ENCODE results near the gene BCL11B. TPM values are rescaled to one million over a fixed set of nuclear protein-coding genes. Genes with fewer than 3 reads are reported as not detected.
A peak's percentile ranks its signal among the peaks of the same experiment; 100 is the strongest.

BCL11B gene
- total RNA-seq, 2 experiments from 2014 or later = 62.1 to 66.2 TPM

DNA sequence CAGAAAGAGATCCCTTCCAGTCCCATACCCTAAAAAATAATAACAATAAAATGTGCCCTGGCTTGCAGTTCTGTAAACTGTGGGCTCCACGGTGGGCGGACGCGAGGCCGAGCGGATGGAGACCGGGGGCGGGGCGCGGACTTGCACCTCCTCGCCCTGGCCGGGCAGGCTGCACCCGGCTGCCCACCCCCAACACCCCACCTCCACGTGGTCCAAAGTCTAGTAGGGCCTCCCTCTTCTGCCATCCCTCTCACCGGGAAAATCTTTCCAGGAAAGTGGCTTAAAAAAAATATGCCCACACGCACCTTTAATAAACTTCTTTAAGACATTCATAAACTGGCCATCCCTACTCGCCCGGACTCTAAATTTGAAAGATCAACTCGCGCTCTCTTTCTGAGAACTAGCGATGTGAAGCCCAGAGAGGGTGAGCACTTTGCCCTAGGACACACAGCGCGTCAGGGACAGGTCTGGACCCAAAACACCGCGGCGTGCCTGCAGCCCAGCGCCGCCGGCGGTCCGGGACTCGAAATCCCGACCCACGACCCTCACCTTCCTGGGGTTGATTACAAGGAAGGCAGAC lies 1.9 kb upstream of the BCL11B start:
- no peak for ATAC-seq
- POLR2A ChIA-PET = interaction anchor here (0.6 kb wide), 1 partner anchor 1136 kb away, joined by 3 read pairs; no protein-coding TSS in a partner anchor
- CTCF ChIA-PET = no interaction called here
- peak overlapping the region; percentile 87 for H3K4me3 Mint-ChIP-seq
- peaks cover 42% of the 10 kb centered on the region for H3K4me1 Mint-ChIP-seq
- intact Hi-C loops (cut with DNase I, micrococcal nuclease) = loop anchor here (1.0 to 10.0 kb wide), 16 partner anchors 141 to 1865 kb away; partner anchors contain the start of gene EVL (in 1 of the 2)
- no peaks in the 10 kb centered on the region for H3K9me3 Mint-ChIP-seq (ENCODE audit: low read depth)
- H3K27me3 Mint-ChIP-seq = peaks cover 2% of the 10 kb centered on the region
- H3K27ac Mint-ChIP-seq = peak overlapping the region; percentile 84
- DNase-seq = peak; percentile 71
- H3K36me3 Mint-ChIP-seq (ENCODE audit: low read depth) = peaks cover 14% of the 10 kb centered on the region

DNA sequence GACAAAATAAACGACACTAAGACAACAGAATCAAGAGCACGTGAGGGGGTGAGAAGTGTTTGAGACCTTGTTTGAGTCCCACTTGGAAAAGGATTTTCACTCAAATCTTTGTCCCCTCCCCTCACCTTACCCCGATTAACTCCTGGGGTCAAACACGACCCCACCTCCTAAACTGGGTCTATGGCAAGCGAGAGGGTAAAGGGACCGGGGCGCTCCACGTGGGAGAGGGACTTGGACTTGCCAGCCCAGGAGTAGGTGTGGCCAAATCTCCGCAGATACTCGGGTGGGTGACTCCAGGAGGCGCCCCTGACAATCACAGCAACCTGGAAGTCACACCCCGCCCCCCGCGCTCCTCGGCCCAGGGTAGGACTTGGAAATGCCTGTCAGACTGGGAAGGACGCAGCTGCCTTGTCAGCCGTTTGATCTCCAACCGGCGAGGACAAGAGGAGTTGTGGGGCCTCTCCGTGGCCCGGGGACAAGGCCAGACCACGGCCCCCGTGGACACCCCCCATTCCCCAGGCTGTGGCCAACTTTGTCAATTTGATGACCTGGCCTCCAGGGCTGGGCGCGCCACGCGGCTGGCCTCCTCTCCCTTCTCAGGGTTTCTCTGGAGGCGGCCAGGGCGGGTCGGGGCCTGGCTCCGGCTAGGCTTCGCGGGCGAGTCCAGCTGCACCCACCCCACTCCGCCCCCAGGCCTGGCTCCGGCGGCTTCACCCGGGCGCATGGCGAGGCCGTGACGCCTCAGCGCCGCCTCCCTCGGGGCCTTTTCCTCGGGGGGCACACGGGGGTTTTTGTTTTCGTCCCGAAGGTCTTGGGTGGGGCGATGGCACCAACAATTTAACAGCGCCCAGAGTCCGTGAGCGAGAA lies 1.1 kb upstream of the BCL11B start:
- peaks cover 38% of the 10 kb centered on the region for H3K4me1 Mint-ChIP-seq
- peak overlapping the region; percentile 87 for H3K4me3 Mint-ChIP-seq
- DNase-seq (peak; percentile 79), ATAC-seq (peak; percentile 4)
- H3K27me3 Mint-ChIP-seq = peaks cover 2% of the 10 kb centered on the region
- intact Hi-C loops (cut with DNase I, micrococcal nuclease) = loop anchor here (1.0 to 10.0 kb wide), 17 partner anchors 144 to 1864 kb away; partner anchors contain the start of genes CCNK (in 1 of the 2) and EVL (in 1 of the 2)
- H3K36me3 Mint-ChIP-seq (ENCODE audit: low read depth) = peaks cover 21% of the 10 kb centered on the region
- CTCF ChIA-PET = interaction anchor here (0.7 to 1.4 kb wide), 4 partner anchors 13 to 37 kb away, joined by 4 to 5 read pairs (median 4); no protein-coding TSS in a partner anchor
- peak overlapping the region; percentile 98 for H3K27ac Mint-ChIP-seq
- H3K9me3 Mint-ChIP-seq (ENCODE audit: low read depth) = no peaks in the 10 kb centered on the region
- POLR2A ChIA-PET = interaction anchor here (0.6 to 1.5 kb wide), 4 partner anchors 11 to 1137 kb away, joined by 3 to 20 read pairs (median 4); no protein-coding TSS in a partner anchor

DNA sequence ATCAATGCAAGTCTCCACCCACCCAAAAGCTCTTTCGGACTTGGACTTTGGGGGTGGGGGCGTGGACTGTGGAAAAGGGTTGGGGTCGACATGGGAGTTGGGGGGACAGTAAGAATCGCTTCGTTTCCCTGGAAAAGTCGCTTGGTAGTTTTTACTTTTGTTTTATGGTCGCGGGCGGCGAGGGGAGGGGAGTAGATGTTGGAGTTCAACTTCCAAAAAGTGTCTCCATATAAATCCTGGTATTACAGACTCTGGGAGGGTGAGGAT lies 568 bp upstream of the BCL11B start:
- CTCF ChIA-PET = interaction anchor here (0.7 to 1.4 kb wide), 5 partner anchors 10 to 36 kb away, joined by 3 to 5 read pairs (median 4); no protein-coding TSS in a partner anchor

DNA sequence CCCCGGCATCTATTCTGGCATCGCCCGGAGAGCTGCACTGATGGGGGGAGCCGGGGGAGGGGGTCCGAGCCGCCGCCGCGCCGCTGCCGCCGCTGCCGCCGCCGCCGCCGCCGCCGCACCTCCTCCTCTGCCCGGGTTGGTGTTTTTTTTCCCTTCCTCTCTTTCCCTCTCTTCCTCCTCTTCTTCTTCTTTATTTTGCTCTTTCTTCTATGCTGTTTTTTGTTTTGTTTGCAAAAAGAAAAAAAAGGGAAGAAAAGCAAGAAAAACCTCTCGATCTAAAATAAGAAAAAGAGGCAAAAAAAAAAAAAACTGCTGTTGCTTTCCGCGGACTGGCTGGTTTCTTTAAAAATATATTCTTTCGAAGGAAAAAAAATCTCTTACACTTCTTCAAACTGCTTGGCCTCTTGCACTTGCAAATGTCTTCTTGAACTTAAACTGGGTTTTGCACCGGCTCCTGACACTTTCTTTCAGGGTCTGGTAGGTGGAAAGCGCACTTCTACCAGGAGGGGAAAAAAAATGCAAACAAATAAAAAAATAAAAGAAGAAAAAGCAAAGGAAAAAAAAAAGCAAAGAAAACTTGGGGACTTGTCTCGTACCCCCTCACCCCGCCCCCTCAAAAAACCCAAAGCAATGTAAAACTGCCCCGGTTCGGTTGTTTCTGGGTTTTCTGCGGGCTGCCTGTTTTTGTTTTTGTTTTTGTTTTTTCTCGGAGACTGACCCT lies 616 bp downstream of the BCL11B start:
- POLR2A ChIA-PET = interaction anchor here (0.6 to 1.6 kb wide), 10 partner anchors 10 to 1547 kb away, joined by 3 to 20 read pairs (median 3); no protein-coding TSS in a partner anchor
- ATAC-seq = no peak
- peaks cover 37% of the 10 kb centered on the region for H3K36me3 Mint-ChIP-seq (ENCODE audit: low read depth)
- H3K9me3 Mint-ChIP-seq (ENCODE audit: low read depth) = no peaks in the 10 kb centered on the region
- peak overlapping the region; percentile 87 for H3K4me3 Mint-ChIP-seq
- H3K27me3 Mint-ChIP-seq = peaks cover 2% of the 10 kb centered on the region
- H3K27ac Mint-ChIP-seq = peak overlapping the region; percentile 98
- intact Hi-C loops (cut with DNase I, micrococcal nuclease) = loop anchor here (5.0 to 10.0 kb wide), 9 partner anchors 146 to 1649 kb away; partner anchors contain the start of gene EVL (in 1 of the 2)
- no peak for DNase-seq
- CTCF ChIA-PET = interaction anchor here (0.6 to 1.4 kb wide), 8 partner anchors 11 to 1489 kb away, joined by 3 to 5 read pairs (median 3); no protein-coding TSS in a partner anchor
- H3K4me1 Mint-ChIP-seq = peaks cover 30% of the 10 kb centered on the region

More for the DNA sequence above, 568 bp upstream of the BCL11B start:
- no peak for ATAC-seq
- peaks cover 27% of the 10 kb centered on the region for H3K36me3 Mint-ChIP-seq (ENCODE audit: low read depth)
- no peaks in the 10 kb centered on the region for H3K9me3 Mint-ChIP-seq (ENCODE audit: low read depth)
- peaks cover 2% of the 10 kb centered on the region for H3K27me3 Mint-ChIP-seq
- H3K4me1 Mint-ChIP-seq = peaks cover 36% of the 10 kb centered on the region
- peak overlapping the region; percentile 87 for H3K4me3 Mint-ChIP-seq
- POLR2A ChIA-PET = interaction anchor here (0.6 to 1.6 kb wide), 11 partner anchors 11 to 1548 kb away, joined by 3 to 20 read pairs (median 3); no protein-coding TSS in a partner anchor
- no peak for DNase-seq
- intact Hi-C loops (cut with DNase I, micrococcal nuclease) = loop anchor here (1.0 to 10.0 kb wide), 17 partner anchors 145 to 1864 kb away; partner anchors contain the start of genes CCNK (in 1 of the 2) and EVL (in 1 of the 2)
- peak overlapping the region; percentile 98 for H3K27ac Mint-ChIP-seq

DNA sequence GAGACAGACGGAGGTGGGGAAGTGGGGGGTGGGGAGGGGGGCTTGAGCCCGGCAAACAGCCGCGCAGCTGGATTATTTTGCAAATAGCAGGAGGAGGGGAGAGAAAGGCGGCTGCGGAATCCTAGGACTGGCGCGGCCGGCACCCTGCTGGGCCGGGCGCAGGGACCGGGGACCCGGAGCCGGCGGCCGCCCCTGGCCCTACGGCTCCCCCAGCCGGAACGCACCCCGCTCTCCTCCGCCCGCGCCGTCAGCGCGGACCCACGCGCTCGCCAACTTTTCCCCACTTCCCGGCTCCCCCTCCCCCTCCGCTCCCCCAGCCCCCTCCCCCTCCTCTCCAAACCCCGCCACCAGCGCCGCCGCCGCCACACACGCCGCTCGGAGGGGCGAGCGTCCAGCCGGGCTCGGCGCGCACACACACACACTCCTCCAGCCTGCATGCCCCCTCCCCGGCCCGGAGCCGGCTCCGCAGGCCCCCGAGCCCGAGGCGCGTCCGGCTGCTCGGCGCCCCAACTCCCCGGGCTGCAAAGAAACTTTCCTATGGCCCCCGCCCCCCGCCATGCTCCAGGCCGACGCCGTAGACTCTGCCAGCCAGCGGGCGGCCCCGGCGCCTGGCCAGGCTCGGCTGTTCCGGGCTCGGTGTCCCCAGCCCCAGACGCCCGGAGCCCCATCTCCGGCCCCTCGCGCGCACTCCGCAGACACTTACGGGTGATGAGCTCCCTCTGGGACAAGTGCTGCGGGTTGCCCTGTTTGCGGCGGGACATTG lies 1.4 kb downstream of the BCL11B start:
- peak; percentile 68 for DNase-seq
- H3K36me3 Mint-ChIP-seq (ENCODE audit: low read depth) = peaks cover 44% of the 10 kb centered on the region

DNA sequence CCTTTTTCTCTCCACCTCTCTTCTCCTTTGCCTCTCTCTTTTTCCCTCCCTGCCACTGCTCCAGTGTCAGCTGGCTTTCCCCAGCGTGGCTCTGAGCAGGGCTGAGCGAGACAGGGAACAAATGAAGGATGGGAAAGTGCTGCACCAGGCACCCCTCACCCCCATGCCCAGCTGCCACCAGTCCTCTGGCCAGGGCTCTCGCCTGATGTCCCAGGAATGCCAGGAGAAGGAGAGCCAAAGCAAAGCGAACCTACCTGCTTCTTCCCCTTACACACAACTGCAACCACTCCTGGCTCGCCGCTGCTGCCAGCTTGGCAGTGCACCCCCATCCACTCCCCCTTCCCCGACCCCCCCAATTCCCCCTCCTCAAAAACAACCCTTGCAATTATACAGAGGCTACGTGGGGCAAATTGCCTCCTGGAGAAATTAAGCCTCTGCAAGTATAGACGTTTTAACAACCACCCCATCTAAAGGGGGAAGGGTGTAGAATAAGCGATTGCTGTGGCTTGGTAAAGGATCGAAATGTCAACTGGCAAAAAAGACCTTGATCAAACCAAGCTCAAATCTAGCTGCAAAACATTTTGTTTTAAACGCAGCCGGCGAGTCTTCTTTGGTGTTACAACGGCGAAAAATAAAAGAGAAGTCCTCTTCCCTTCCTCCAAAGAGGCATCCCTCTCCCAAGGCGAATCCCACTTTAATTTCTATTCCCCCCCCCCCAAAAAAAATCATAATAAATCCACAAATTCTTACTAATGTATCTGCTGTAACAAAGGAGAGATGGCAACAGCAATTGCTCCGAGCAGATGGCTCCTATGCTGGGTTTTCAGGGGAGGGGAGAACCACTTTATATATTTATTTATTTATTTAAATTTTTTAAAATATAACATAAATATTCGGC lies 2.9 kb downstream of the BCL11B start:
- ChIA-PET CTCF (interaction anchor here (0.6 to 5.5 kb wide), 11 partner anchors 15 to 1291 kb away, joined by 3 to 32 read pairs (median 5); no protein-coding TSS in a partner anchor), POLR2A (interaction anchor here (0.6 to 1.5 kb wide), 12 partner anchors 8 to 212 kb away, joined by 3 to 8 read pairs (median 4); partner anchors contain the start of gene SETD3)
- peak; percentile 46 for DNase-seq
- H3K9me3 Mint-ChIP-seq (ENCODE audit: low read depth) = no peaks in the 10 kb centered on the region
- peaks cover 24% of the 10 kb centered on the region for H3K4me1 Mint-ChIP-seq
- H3K27me3 Mint-ChIP-seq = no peaks in the 10 kb centered on the region
- peaks cover 56% of the 10 kb centered on the region for H3K36me3 Mint-ChIP-seq (ENCODE audit: low read depth)
- no peak for ATAC-seq
- peak overlapping the region; percentile 87 for H3K4me3 Mint-ChIP-seq
- intact Hi-C loops (cut with DNase I, micrococcal nuclease) = loop anchor here (5.0 to 10.0 kb wide), 4 partner anchors 37 to 1964 kb away; no protein-coding TSS in a partner anchor
- peak overlapping the region; percentile 99 for H3K27ac Mint-ChIP-seq

More for the DNA sequence above, 1.4 kb downstream of the BCL11B start:
- Mint-ChIP-seq H3K4me3 (peak overlapping the region; percentile 87), H3K9me3 (ENCODE audit: low read depth) (no peaks in the 10 kb centered on the region), H3K27me3 (peaks cover 2% of the 10 kb centered on the region), H3K4me1 (peaks cover 28% of the 10 kb centered on the region), H3K27ac (peak overlapping the region; percentile 100)
- CTCF ChIA-PET = interaction anchor here (0.5 kb wide), 2 partner anchors 41 to 1035 kb away, joined by 3 read pairs; no protein-coding TSS in a partner anchor
- POLR2A ChIA-PET = interaction anchor here (0.7 to 1.6 kb wide), 2 partner anchors 85 to 1293 kb away, joined by 3 read pairs; no protein-coding TSS in a partner anchor
- intact Hi-C loops (cut with DNase I, micrococcal nuclease) = loop anchor here (5.0 to 10.0 kb wide), 9 partner anchors 147 to 1648 kb away; partner anchors contain the start of gene EVL (in 1 of the 2)
- ATAC-seq = no peak

DNA sequence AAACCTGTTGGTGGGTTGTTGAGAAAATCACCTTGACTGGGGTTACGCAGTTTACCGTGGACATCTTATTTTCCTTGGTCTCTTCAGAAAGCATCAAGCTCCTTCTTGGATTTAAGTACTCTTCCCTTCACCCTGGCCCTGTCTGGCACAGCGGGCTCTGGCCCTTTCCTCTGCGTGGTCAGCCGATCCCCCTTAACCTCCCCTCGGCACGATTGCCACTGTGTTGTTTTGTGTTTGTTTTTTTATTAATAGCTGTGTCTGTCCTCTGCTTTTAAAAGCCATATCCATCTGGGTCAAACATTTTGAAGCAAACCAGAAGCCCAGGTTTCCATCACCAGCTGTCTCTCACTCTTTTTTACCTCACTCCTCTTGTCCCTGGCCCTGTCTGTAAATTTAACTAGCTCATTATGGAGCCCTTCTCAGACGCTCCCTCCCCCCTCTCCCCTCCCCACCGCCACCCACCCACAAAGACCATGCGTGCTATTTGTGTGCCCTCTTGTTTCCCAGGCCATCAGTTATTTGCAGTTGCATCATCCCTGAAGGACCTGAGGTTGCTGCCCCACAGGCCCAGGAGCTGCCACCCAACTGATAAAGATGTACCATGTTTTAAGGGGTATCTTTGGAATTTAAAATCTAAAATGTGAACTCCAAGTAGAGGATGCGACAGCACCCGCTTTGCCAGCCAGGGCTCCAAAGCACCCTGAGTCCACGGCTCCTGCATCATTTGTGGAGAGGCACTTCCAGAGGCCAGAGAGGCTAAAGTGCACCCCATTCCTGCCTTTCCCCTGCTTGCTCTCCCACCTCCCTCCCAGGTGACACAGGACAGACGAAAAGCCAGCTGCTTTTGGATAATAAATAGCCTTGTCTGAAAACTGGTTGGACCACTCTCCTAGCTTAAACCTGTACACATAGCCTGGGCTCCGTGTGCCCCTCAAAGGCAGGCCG lies 3.9 kb downstream of the BCL11B start:
- Mint-ChIP-seq H3K4me3 (peak overlapping the region; percentile 87), H3K36me3 (ENCODE audit: low read depth) (peaks cover 65% of the 10 kb centered on the region), H3K9me3 (ENCODE audit: low read depth) (no peaks in the 10 kb centered on the region), H3K27me3 (no peaks in the 10 kb centered on the region), H3K4me1 (peaks cover 31% of the 10 kb centered on the region), H3K27ac (peak overlapping the region; percentile 99)
- DNase-seq = peak; percentile 81
- ChIA-PET POLR2A (interaction anchor here (0.5 to 1.5 kb wide), 11 partner anchors 7 to 1434 kb away, joined by 3 to 7 read pairs (median 4); no protein-coding TSS in a partner anchor), CTCF (interaction anchor here (0.6 to 5.5 kb wide), 28 partner anchors 9 to 1290 kb away, joined by 3 to 32 read pairs (median 4); no protein-coding TSS in a partner anchor)
- intact Hi-C loops (cut with DNase I, micrococcal nuclease) = loop anchor here (1.0 to 10.0 kb wide), 10 partner anchors 9 to 1963 kb away; no protein-coding TSS in a partner anchor
- ATAC-seq = peak; percentile 5

DNA sequence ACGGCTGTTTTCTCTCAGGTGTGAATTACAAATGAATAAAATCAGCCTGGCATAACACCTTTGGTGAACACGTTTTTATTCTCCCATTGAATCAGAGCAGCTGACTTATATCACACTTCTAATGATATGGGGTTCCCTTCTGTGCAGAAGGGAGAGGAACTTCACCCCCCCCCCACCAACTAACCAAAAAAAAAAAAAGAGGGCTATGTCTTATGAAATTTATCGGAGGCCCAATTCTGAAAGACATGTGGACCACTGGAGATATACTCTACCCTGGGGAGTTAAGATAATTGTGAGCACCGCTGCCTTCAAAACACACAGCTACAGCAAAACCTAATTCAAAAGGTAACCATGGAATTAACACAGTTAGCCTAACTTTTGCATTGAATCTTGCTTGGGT lies 4.6 kb downstream of the BCL11B start:
- H3K9me3 Mint-ChIP-seq (ENCODE audit: low read depth) = no peaks in the 10 kb centered on the region
- DNase-seq (no peak), ATAC-seq (no peak)
- no peaks in the 10 kb centered on the region for H3K27me3 Mint-ChIP-seq
- intact Hi-C loops (cut with DNase I, micrococcal nuclease) = loop anchor here (1.0 to 10.0 kb wide), 10 partner anchors 8 to 1963 kb away; no protein-coding TSS in a partner anchor
- H3K27ac Mint-ChIP-seq = peak overlapping the region; percentile 99
- peaks cover 30% of the 10 kb centered on the region for H3K4me1 Mint-ChIP-seq
- H3K4me3 Mint-ChIP-seq = peak overlapping the region; percentile 87
- ChIA-PET POLR2A (interaction anchor here (0.5 to 1.5 kb wide), 6 partner anchors 14 to 1433 kb away, joined by 3 to 5 read pairs (median 4); no protein-coding TSS in a partner anchor), CTCF (interaction anchor here (0.7 to 5.5 kb wide), 26 partner anchors 10 to 1289 kb away, joined by 3 to 32 read pairs (median 5); no protein-coding TSS in a partner anchor)
- peaks cover 72% of the 10 kb centered on the region for H3K36me3 Mint-ChIP-seq (ENCODE audit: low read depth)

All from activated CD4-positive, alpha-beta T cell treated with anti-CD3 and anti-CD28 coated beads for 36 hours (primary cell).